ENCODE measurements around the gene ANKRD17.
"Not testable (repeated sequence)": the region's sequence is repeated elsewhere in the genome, so short reads cannot be mapped to it uniquely, and the experiment has no call there.

The ANKRD17 gene

GRCh38 chr4:73205482-73205881, 53.1 kb downstream of the ANKRD17 start:
- H3K4me3 ChIP-seq (ENCODE audit: low read depth, low read length): no peak overlapping the region
- CTCF ChIA-PET: interaction anchor here (0.9 to 1.1 kb wide), 2 partner anchors 11 to 52 kb away, joined by 3 read pairs; no protein-coding TSS in a partner anchor
- no peak for DNase-seq (ENCODE audit: low read depth, low spot score)
- POLR2A ChIA-PET: no interaction called here
- TF ChIP-seq CTCF (IDR thresholded peaks at IDR 0.05; ENCODE audit: insufficient read depth, low read length, missing control alignments): no peak

GRCh38 chr4:73203976-73204375, 54.6 kb downstream of the ANKRD17 start:
- CTCF ChIA-PET; DNase-seq (ENCODE audit: low read depth, low spot score); POLR2A ChIA-PET; H3K4me3 ChIP-seq (ENCODE audit: low read depth, low read length): not testable (repeated sequence)

- TF ChIP-seq CTCF (IDR thresholded peaks at IDR 0.05; ENCODE audit: insufficient read depth, low read length, missing control alignments): no peak
- POLR2A ChIA-PET: no interaction called here
- H3K4me3 ChIP-seq (ENCODE audit: low read depth, low read length): no peak overlapping the region
- no peak for DNase-seq (ENCODE audit: low read depth, low spot score)
- CTCF ChIA-PET: interaction anchor here (1.4 kb wide), 1 partner anchor 15 kb away, joined by 4 read pairs; no protein-coding TSS in a partner anchor
These were observed 61.4 kb downstream of the ANKRD17 start for GRCh38 chr4:73197220-73197619.

- ChIA-PET POLR2A (no interaction called here), CTCF (interaction anchor here (1.7 kb wide), 1 partner anchor 11 kb away, joined by 3 read pairs; no protein-coding TSS in a partner anchor)
- H3K4me3 ChIP-seq (ENCODE audit: low read depth, low read length): no peak overlapping the region
- no peak for DNase-seq (ENCODE audit: low read depth, low spot score)
- TF ChIP-seq CTCF (IDR thresholded peaks at IDR 0.05; ENCODE audit: insufficient read depth, low read length, missing control alignments): no peak
These were observed 64.5 kb downstream of the ANKRD17 start for GRCh38 chr4:73194064-73194463.

GRCh38 chr4:73193659-73194058, 64.9 kb downstream of the ANKRD17 start:
- ChIA-PET POLR2A (no interaction called here), CTCF (interaction anchor here (1.7 kb wide), 1 partner anchor 12 kb away, joined by 3 read pairs; no protein-coding TSS in a partner anchor)
- H3K4me3 ChIP-seq (ENCODE audit: low read depth, low read length): no peak overlapping the region
- TF ChIP-seq CTCF (IDR thresholded peaks at IDR 0.05; ENCODE audit: insufficient read depth, low read length, missing control alignments): no peak
- no peak for DNase-seq (ENCODE audit: low read depth, low spot score)

- no peak overlapping the region for H3K4me3 ChIP-seq (ENCODE audit: low read depth, low read length)
- POLR2A ChIA-PET: no interaction called here
- DNase-seq (ENCODE audit: low read depth, low spot score): no peak
- TF ChIP-seq CTCF (IDR thresholded peaks at IDR 0.05; ENCODE audit: insufficient read depth, low read length, missing control alignments): no peak
- CTCF ChIA-PET: interaction anchor here (1.3 to 1.7 kb wide), 2 partner anchors 12 to 13 kb away, joined by 3 read pairs; no protein-coding TSS in a partner anchor
These were observed 65.4 kb downstream of the ANKRD17 start for GRCh38 chr4:73193155-73193554.

GRCh38 chr4:73189274-73189810, 69.3 kb downstream of the ANKRD17 start:
- DNase-seq (ENCODE audit: low read depth, low spot score): no peak
- ChIA-PET POLR2A (no interaction called here), CTCF (no interaction called here)
- no peak overlapping the region for H3K4me3 ChIP-seq (ENCODE audit: low read depth, low read length)
- TF ChIP-seq CTCF (IDR thresholded peaks at IDR 0.05; ENCODE audit: insufficient read depth, low read length, missing control alignments): no peak
